ENCODE measurements around the gene MAML3. TPM values are rescaled to one million over a fixed set of nuclear protein-coding genes. Genes with fewer than 3 reads are reported as not detected.

MAML3 gene
- total and polyA plus RNA-seq, 2 experiments from 2014 or later = 4.1 to 11.2 TPM

- no peak overlapping the region for H3K27ac ChIP-seq
- WGBS (ENCODE audit: low lambda C conversion rate, missing lambda C conversion rate) = 89% methylated on average over 2 of the region's 2 CpGs
- no peak for DNase-seq (ENCODE audit: low spot score)
- peaks cover 63% of the 10 kb centered on the region for H3K79me2 ChIP-seq
- no peak overlapping the region for H3K4me3 ChIP-seq
- H4K20me1 ChIP-seq (ENCODE audit: insufficient read depth, poor library complexity, severe bottlenecking) = no peaks in the 10 kb centered on the region
- no peaks in the 10 kb centered on the region for H3K36me3 ChIP-seq (replicated peaks; ENCODE audit: insufficient read depth, low read depth)
- H3K9me3 ChIP-seq (ENCODE audit: low read depth) = no peaks in the 10 kb centered on the region
- TF ChIP-seq EZH2 (IDR thresholded peaks at IDR 0.05; ENCODE audit: borderline replicate concordance) = no peak
- TF ChIP-seq CTCF (IDR thresholded peaks at IDR 0.05; ENCODE audit: poor library complexity) = no peak
- TF ChIP-seq EZH2phosphoT487 (IDR thresholded peaks at IDR 0.05; ENCODE audit: low read depth, severe bottlenecking, unreplicated experiment) = no peak
- H3K9me2 ChIP-seq (replicated peaks; ENCODE audit: insufficient read depth) = no peaks in the 10 kb centered on the region
- no peaks in the 10 kb centered on the region for H3K27me3 ChIP-seq
- H2AFZ ChIP-seq = no peak overlapping the region
- H3K4me2 ChIP-seq = no peak overlapping the region
- H3K4me1 ChIP-seq (ENCODE audit: insufficient read depth) = peaks cover 22% of the 10 kb centered on the region
Measured at GRCh38 chr4:140076307-140076706, 77.7 kb downstream of the MAML3 start.

GRCh38 chr4:140071806-140072205 lies 82.2 kb downstream of the MAML3 start:
- peaks cover 56% of the 10 kb centered on the region for H3K79me2 ChIP-seq
- no peak overlapping the region for H3K4me3 ChIP-seq
- no peak overlapping the region for H2AFZ ChIP-seq
- no peaks in the 10 kb centered on the region for H3K9me2 ChIP-seq (replicated peaks; ENCODE audit: insufficient read depth)
- H4K20me1 ChIP-seq (ENCODE audit: insufficient read depth, poor library complexity, severe bottlenecking) = no peaks in the 10 kb centered on the region
- 58% methylated on average over 3 of the region's 3 CpGs for WGBS (ENCODE audit: low lambda C conversion rate, missing lambda C conversion rate)
- H3K27me3 ChIP-seq = no peaks in the 10 kb centered on the region
- DNase-seq (ENCODE audit: low spot score) = no peak
- H3K36me3 ChIP-seq (replicated peaks; ENCODE audit: insufficient read depth, low read depth) = no peaks in the 10 kb centered on the region
- TF ChIP-seq EZH2 (IDR thresholded peaks at IDR 0.05; ENCODE audit: borderline replicate concordance) (no peak), EZH2phosphoT487 (IDR thresholded peaks at IDR 0.05; ENCODE audit: low read depth, severe bottlenecking, unreplicated experiment) (no peak), CTCF (IDR thresholded peaks at IDR 0.05; ENCODE audit: poor library complexity) (no peak)
- no peaks in the 10 kb centered on the region for H3K9me3 ChIP-seq (ENCODE audit: low read depth)
- H3K4me1 ChIP-seq (ENCODE audit: insufficient read depth) = peaks cover 9% of the 10 kb centered on the region
- H3K27ac ChIP-seq = peak overlapping the region; percentile 11
- peak overlapping the region; percentile 9 for H3K4me2 ChIP-seq

GRCh38 chr4:140070973-140071372 lies 83.0 kb downstream of the MAML3 start:
- Histone ChIP-seq H4K20me1 (ENCODE audit: insufficient read depth, poor library complexity, severe bottlenecking) (no peaks in the 10 kb centered on the region), H3K9me2 (replicated peaks; ENCODE audit: insufficient read depth) (no peaks in the 10 kb centered on the region), H3K4me1 (ENCODE audit: insufficient read depth) (peaks cover 14% of the 10 kb centered on the region), H2AFZ (no peak overlapping the region), H3K4me3 (no peak overlapping the region), H3K4me2 (no peak overlapping the region), H3K36me3 (replicated peaks; ENCODE audit: insufficient read depth, low read depth) (no peaks in the 10 kb centered on the region), H3K27me3 (no peaks in the 10 kb centered on the region), H3K27ac (no peak overlapping the region), H3K9me3 (ENCODE audit: low read depth) (no peaks in the 10 kb centered on the region), H3K79me2 (peaks cover 53% of the 10 kb centered on the region)
- no peak for DNase-seq (ENCODE audit: low spot score)
- WGBS (ENCODE audit: low lambda C conversion rate, missing lambda C conversion rate) = 81% methylated on average over 6 of the region's 6 CpGs
- TF ChIP-seq EZH2phosphoT487 (IDR thresholded peaks at IDR 0.05; ENCODE audit: low read depth, severe bottlenecking, unreplicated experiment) = no peak
- TF ChIP-seq CTCF (IDR thresholded peaks at IDR 0.05; ENCODE audit: poor library complexity) = no peak
- no peak for TF ChIP-seq EZH2 (IDR thresholded peaks at IDR 0.05; ENCODE audit: borderline replicate concordance)

GRCh38 chr4:140070366-140070765 lies 83.6 kb downstream of the MAML3 start:
- H3K4me3 ChIP-seq = no peak overlapping the region
- peaks cover 20% of the 10 kb centered on the region for H3K4me1 ChIP-seq (ENCODE audit: insufficient read depth)
- no peaks in the 10 kb centered on the region for H3K9me2 ChIP-seq (replicated peaks; ENCODE audit: insufficient read depth)
- WGBS (ENCODE audit: low lambda C conversion rate, missing lambda C conversion rate) = 95% methylated on average over 2 of the region's 2 CpGs
- peaks cover 53% of the 10 kb centered on the region for H3K79me2 ChIP-seq
- no peaks in the 10 kb centered on the region for H3K9me3 ChIP-seq (ENCODE audit: low read depth)
- H2AFZ ChIP-seq = no peak overlapping the region
- no peaks in the 10 kb centered on the region for H3K27me3 ChIP-seq
- no peak overlapping the region for H3K4me2 ChIP-seq
- TF ChIP-seq EZH2phosphoT487 (IDR thresholded peaks at IDR 0.05; ENCODE audit: low read depth, severe bottlenecking, unreplicated experiment) (no peak), CTCF (IDR thresholded peaks at IDR 0.05; ENCODE audit: poor library complexity) (no peak), EZH2 (IDR thresholded peaks at IDR 0.05; ENCODE audit: borderline replicate concordance) (no peak)
- no peaks in the 10 kb centered on the region for H4K20me1 ChIP-seq (ENCODE audit: insufficient read depth, poor library complexity, severe bottlenecking)
- no peak overlapping the region for H3K27ac ChIP-seq
- DNase-seq (ENCODE audit: low spot score) = no peak
- H3K36me3 ChIP-seq (replicated peaks; ENCODE audit: insufficient read depth, low read depth) = no peaks in the 10 kb centered on the region

All from hepatocyte (in vitro differentiated cells).